Neural cell (in vitro differentiated cells): ENCODE results near the gene MYO5C. TPM values are rescaled to one million over a fixed set of nuclear protein-coding genes. Genes with fewer than 3 reads are reported as not detected.

Source experiments
- H2AFZ ChIP-seq: fragments of 200-600, 300-800 bp; sonication (generic), shearing (Covaris generic); 2 replicates; pipeline ENCODE4 v1.6.0; 2014; ENCODE audit warnings: low read depth, mild to moderate bottlenecking, antibody characterized with exemption, low read length, moderate library complexity
- H3F3A ChIP-seq: fragments of 200-600 bp; shearing (Covaris generic); 2 replicates; pipeline ENCODE4 v1.6.1; 2016; ENCODE audit warnings: mild to moderate bottlenecking, moderate library complexity, mixed read lengths, antibody characterized with exemption, low read length; ENCODE audit not compliant: insufficient read depth, poor library complexity, severe bottlenecking
- H3K27ac ChIP-seq: fragments of 200-600, 300-800 bp; sonication (generic), shearing (Covaris generic); 2 replicates; pipeline ENCODE4 v1.5.1; 2014; ENCODE audit warnings: mild to moderate bottlenecking, low read length, moderate library complexity
- H3K27me3 ChIP-seq: fragments of 300-800, 200-600 bp; sonication (generic), shearing (Covaris generic); 2 replicates; pipeline ENCODE4 v1.6.0; 2014; ENCODE audit warnings: mild to moderate bottlenecking, low read depth, low read length, moderate library complexity; ENCODE audit not compliant: insufficient read depth
- H3K36me3 ChIP-seq: fragments of 300-800, 200-600 bp; sonication (generic), shearing (Covaris generic); 2 replicates; pipeline ENCODE4 v1.5.1; 2014; ENCODE audit warnings: mild to moderate bottlenecking, antibody characterized with exemption, low read length, moderate library complexity; ENCODE audit not compliant: insufficient read depth
- H3K4me2 ChIP-seq: fragments of 300-800, 200-600 bp; sonication (generic), shearing (Covaris generic); 2 replicates; pipeline ENCODE4 v1.6.0; 2014; ENCODE audit warnings: mild to moderate bottlenecking, low read length
- H3K4me3 ChIP-seq: fragments of 300-800, 200-600 bp; sonication (generic), shearing (Covaris generic); 2 replicates; pipeline ENCODE4 v1.5.1; 2014; ENCODE audit warnings: mild to moderate bottlenecking, low read length, moderate library complexity
- H3K79me2 ChIP-seq: fragments of 200-600 bp; shearing (Covaris generic); replicated peaks from 2 replicates; pipeline ENCODE4 v1.6.0; 2014; ENCODE audit warnings: mild to moderate bottlenecking, low read length, moderate library complexity; ENCODE audit not compliant: insufficient read depth
- H3K9ac ChIP-seq: fragments of 300-800, 200-600 bp; sonication (generic), shearing (Covaris generic); 2 replicates; pipeline ENCODE4 v1.6.1; 2016; ENCODE audit warnings: mild to moderate bottlenecking, low read length, mixed read lengths
- H3K9me2 ChIP-seq: fragments of 200-600 bp; shearing (Covaris generic); 2 replicates; pipeline ENCODE4 v1.6.1; 2016; ENCODE audit warnings: mild to moderate bottlenecking, low read length, mixed read lengths; ENCODE audit not compliant: insufficient read depth
- H3K9me3 ChIP-seq: fragments of 200-600, 300-800 bp; sonication (generic), shearing (Covaris generic); 2 replicates; pipeline ENCODE4 v1.6.1; 2016; ENCODE audit warnings: mild to moderate bottlenecking, mixed run types, low read length, moderate library complexity, mixed read lengths
- H4K20me1 ChIP-seq: fragments of 200-600 bp; shearing (Covaris generic); 2 replicates; pipeline ENCODE4 v1.6.1; 2016; ENCODE audit warnings: mild to moderate bottlenecking, mixed run types; ENCODE audit not compliant: insufficient read depth
- EP300 ChIP-seq: fragments of 450-650 bp; conservative IDR thresholded peaks from 2 replicates; pipeline ENCODE4 v1.6.1; 2014; ENCODE audit warnings: antibody characterized with exemption, mild to moderate bottlenecking, moderate library complexity; ENCODE audit not compliant: poor library complexity, severe bottlenecking
- EZH2 ChIP-seq: fragments of 200-600, 300-800 bp; shearing (Covaris generic), sonication (generic); IDR thresholded peaks from 2 replicates; pipeline ENCODE4 v1.6.1; 2014; ENCODE audit warnings: antibody characterized with exemption, low read length, borderline replicate concordance, mild to moderate bottlenecking; ENCODE audit not compliant: insufficient read depth, poor library complexity, severe bottlenecking
- MXI1 ChIP-seq: fragments of 450-650 bp; conservative IDR thresholded peaks from 2 replicates; pipeline ENCODE4 v1.6.1; 2014; ENCODE audit warnings: antibody characterized with exemption, mild to moderate bottlenecking; ENCODE audit not compliant: poor library complexity, severe bottlenecking
- POLR2AphosphoS5 ChIP-seq: IDR thresholded peaks from 2 replicates; pipeline ENCODE4 v1.6.1; 2012
- RAD21 ChIP-seq: fragments of 450-650 bp; conservative IDR thresholded peaks from 2 replicates; pipeline ENCODE4 v1.6.1; 2014; ENCODE audit warnings: antibody characterized with exemption, mild to moderate bottlenecking, moderate library complexity
- SMC3 ChIP-seq: fragments of 450-650 bp; conservative IDR thresholded peaks from 2 replicates; pipeline ENCODE4 v1.6.1; 2014; ENCODE audit warnings: antibody characterized with exemption, mild to moderate bottlenecking, moderate library complexity; ENCODE audit not compliant: poor library complexity
- TAF1 ChIP-seq: IDR thresholded peaks from 2 replicates; pipeline ENCODE4 v1.6.1; 2012; ENCODE audit warnings: low read depth
- polyA plus RNA-seq: library from polyadenylated mRNA; depleted of rRNA; stranded (reverse); fragments of >200 nt; gene quantifications from 2 replicates; pipeline ENCODE4 v1.2.3, GENCODE V29; 2014
- TF ChIP-seq, protein P1 (sequence below): IDR thresholded peaks from 2 replicates; pipeline ENCODE4 v1.6.1; 2012; ENCODE audit warnings: borderline replicate concordance
- TF ChIP-seq, protein P2 (sequence below): fragments of 450-650 bp; IDR thresholded peaks from 2 replicates; pipeline ENCODE4 v1.5.1; 2014; ENCODE audit warnings: antibody characterized with exemption, mild to moderate bottlenecking, moderate library complexity; ENCODE audit not compliant: poor library complexity, severe bottlenecking

The MYO5C gene
- polyA plus RNA-seq, 1 donor from 2014 or later, result 0.77 TPM

DNA sequence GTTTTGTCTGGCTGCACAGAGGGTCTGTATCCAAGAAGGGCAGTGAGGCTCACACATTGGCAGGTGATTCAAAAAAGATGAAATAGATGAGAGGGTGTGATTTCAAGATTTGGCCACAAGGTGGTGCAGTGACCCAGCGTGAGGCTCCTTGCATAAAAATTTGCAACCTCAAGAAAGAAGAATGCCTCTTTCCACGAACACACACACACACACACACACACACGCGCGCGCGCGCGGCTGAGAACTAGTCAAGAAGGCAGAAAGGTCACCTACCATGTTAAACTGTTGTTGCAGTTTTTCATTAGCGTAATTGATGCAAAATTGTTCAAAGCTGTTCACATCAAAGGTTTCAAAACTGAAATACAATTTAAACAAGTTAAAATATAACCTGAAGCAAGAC lies 39.2 kb downstream of the MYO5C start:
- H3K9ac ChIP-seq, result peak overlapping the region; percentile 18
- H3K27me3 ChIP-seq, result no peaks in the 10 kb centered on the region
- no peak overlapping the region for H3K4me3 ChIP-seq
- no peak overlapping the region for H3K4me2 ChIP-seq
- no peaks in the 10 kb centered on the region for H3F3A ChIP-seq
- no peaks in the 10 kb centered on the region for H3K79me2 ChIP-seq
- H3K36me3 ChIP-seq, result no peaks in the 10 kb centered on the region
- H4K20me1 ChIP-seq, result no peaks in the 10 kb centered on the region
- peak overlapping the region; percentile 5 for H2AFZ ChIP-seq
- no peaks in the 10 kb centered on the region for H3K9me3 ChIP-seq
- TF ChIP-seq MXI1, result no peak
- TF ChIP-seq EP300, result peak; percentile 54
- TF ChIP-seq RAD21, result peak; percentile 94
- TF ChIP-seq TAF1, result no peak
- TF ChIP-seq SMC3, result peak; percentile 96
- TF ChIP-seq, protein P1, sequence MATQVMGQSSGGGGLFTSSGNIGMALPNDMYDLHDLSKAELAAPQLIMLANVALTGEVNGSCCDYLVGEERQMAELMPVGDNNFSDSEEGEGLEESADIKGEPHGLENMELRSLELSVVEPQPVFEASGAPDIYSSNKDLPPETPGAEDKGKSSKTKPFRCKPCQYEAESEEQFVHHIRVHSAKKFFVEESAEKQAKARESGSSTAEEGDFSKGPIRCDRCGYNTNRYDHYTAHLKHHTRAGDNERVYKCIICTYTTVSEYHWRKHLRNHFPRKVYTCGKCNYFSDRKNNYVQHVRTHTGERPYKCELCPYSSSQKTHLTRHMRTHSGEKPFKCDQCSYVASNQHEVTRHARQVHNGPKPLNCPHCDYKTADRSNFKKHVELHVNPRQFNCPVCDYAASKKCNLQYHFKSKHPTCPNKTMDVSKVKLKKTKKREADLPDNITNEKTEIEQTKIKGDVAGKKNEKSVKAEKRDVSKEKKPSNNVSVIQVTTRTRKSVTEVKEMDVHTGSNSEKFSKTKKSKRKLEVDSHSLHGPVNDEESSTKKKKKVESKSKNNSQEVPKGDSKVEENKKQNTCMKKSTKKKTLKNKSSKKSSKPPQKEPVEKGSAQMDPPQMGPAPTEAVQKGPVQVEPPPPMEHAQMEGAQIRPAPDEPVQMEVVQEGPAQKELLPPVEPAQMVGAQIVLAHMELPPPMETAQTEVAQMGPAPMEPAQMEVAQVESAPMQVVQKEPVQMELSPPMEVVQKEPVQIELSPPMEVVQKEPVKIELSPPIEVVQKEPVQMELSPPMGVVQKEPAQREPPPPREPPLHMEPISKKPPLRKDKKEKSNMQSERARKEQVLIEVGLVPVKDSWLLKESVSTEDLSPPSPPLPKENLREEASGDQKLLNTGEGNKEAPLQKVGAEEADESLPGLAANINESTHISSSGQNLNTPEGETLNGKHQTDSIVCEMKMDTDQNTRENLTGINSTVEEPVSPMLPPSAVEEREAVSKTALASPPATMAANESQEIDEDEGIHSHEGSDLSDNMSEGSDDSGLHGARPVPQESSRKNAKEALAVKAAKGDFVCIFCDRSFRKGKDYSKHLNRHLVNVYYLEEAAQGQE, result no peak
- no peak for TF ChIP-seq EZH2
- TF ChIP-seq POLR2AphosphoS5, result no peak
- TF ChIP-seq, protein P2, sequence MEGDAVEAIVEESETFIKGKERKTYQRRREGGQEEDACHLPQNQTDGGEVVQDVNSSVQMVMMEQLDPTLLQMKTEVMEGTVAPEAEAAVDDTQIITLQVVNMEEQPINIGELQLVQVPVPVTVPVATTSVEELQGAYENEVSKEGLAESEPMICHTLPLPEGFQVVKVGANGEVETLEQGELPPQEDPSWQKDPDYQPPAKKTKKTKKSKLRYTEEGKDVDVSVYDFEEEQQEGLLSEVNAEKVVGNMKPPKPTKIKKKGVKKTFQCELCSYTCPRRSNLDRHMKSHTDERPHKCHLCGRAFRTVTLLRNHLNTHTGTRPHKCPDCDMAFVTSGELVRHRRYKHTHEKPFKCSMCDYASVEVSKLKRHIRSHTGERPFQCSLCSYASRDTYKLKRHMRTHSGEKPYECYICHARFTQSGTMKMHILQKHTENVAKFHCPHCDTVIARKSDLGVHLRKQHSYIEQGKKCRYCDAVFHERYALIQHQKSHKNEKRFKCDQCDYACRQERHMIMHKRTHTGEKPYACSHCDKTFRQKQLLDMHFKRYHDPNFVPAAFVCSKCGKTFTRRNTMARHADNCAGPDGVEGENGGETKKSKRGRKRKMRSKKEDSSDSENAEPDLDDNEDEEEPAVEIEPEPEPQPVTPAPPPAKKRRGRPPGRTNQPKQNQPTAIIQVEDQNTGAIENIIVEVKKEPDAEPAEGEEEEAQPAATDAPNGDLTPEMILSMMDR, result peak; percentile 92
- H3K27ac ChIP-seq, result no peak overlapping the region
- H3K9me2 ChIP-seq, result no peaks in the 10 kb centered on the region

- Histone ChIP-seq H4K20me1 (no peaks in the 10 kb centered on the region), H3K4me2 (no peak overlapping the region), H3K9me3 (no peaks in the 10 kb centered on the region), H3K4me3 (no peak overlapping the region), H3K79me2 (no peaks in the 10 kb centered on the region), H3F3A (no peaks in the 10 kb centered on the region), H3K9ac (peak overlapping the region; percentile 18), H3K36me3 (no peaks in the 10 kb centered on the region), H2AFZ (peak overlapping the region; percentile 5), H3K27ac (no peak overlapping the region), H3K27me3 (no peaks in the 10 kb centered on the region), H3K9me2 (no peaks in the 10 kb centered on the region)
- TF ChIP-seq EZH2 (no peak), RAD21 (no peak), TAF1 (no peak), EP300 (no peak), SMC3 (no peak), MXI1 (no peak), POLR2AphosphoS5 (no peak)
- TF ChIP-seq, protein P1, result no peak
- TF ChIP-seq, protein P2, result no peak
Observed at GRCh38 chr15:52255935-52256334, 39.7 kb downstream of the MYO5C start.
